GM20431 (cell line): ENCODE results near the gene DOC2B.
"Not testable (repeated sequence)": the region's sequence is repeated elsewhere in the genome, so short reads cannot be mapped to it uniquely, and the experiment has no call there.

Experiments
- in situ Hi-C: fragments of 300-500 bp; cut with MseI, MboI; formaldehyde crosslinking; loops from one replicate; pipeline ENCODE4 v1.15.0; 2020; ENCODE audit warnings: low sequenced_read_pairs; ENCODE audit not compliant: unreplicated experiment

DOC2B gene

GRCh38 chr17:181245-182049 is at the start of gene DOC2B:
TSS of gene DOC2B (minus strand) at chr17:181650. CDS start at chr17:181479, 171 bp downstream.
- in situ Hi-C loops = no loop called here

GRCh38 chr17:230395-230770 is 48.9 kb upstream of the DOC2B start:
- in situ Hi-C loops = no loop called here

- in situ Hi-C loops = no loop called here
Observed at GRCh38 chr17:229709-230394, 48.4 kb upstream of the DOC2B start.

GRCh38 chr17:228951-229708 is 47.7 kb upstream of the DOC2B start:
- in situ Hi-C loops = no loop called here

GRCh38 chr17:227946-228615 is 46.6 kb upstream of the DOC2B start:
- in situ Hi-C loops = no loop called here

GRCh38 chr17:227078-227945 is 45.9 kb upstream of the DOC2B start:
- in situ Hi-C loops = no loop called here

- in situ Hi-C loops = no loop called here
Observed at GRCh38 chr17:226108-227077, 44.9 kb upstream of the DOC2B start.

- in situ Hi-C loops = no loop called here
Observed at GRCh38 chr17:225551-225950, 44.1 kb upstream of the DOC2B start.

- in situ Hi-C loops = not testable (repeated sequence)
Observed at GRCh38 chr17:224576-224975, 43.1 kb upstream of the DOC2B start.

- in situ Hi-C loops = no loop called here
Observed at GRCh38 chr17:223723-224471, 42.4 kb upstream of the DOC2B start.

- in situ Hi-C loops = no loop called here
Observed at GRCh38 chr17:222172-222571, 40.7 kb upstream of the DOC2B start.

GRCh38 chr17:219696-220095 is 38.2 kb upstream of the DOC2B start:
- in situ Hi-C loops = no loop called here

- in situ Hi-C loops = no loop called here
Observed at GRCh38 chr17:218432-219110, 37.1 kb upstream of the DOC2B start.

GRCh38 chr17:216625-217024 is 35.2 kb upstream of the DOC2B start:
- in situ Hi-C loops = no loop called here

- in situ Hi-C loops = not testable (repeated sequence)
Observed at GRCh38 chr17:215563-216478, 34.4 kb upstream of the DOC2B start.

GRCh38 chr17:214881-215331 is 33.5 kb upstream of the DOC2B start:
- in situ Hi-C loops = no loop called here
